Type B pancreatic cell (in vitro differentiated cells): ENCODE results near the gene DPYSL3. TPM values are rescaled to one million over a fixed set of nuclear protein-coding genes. Genes with fewer than 3 reads are reported as not detected.

Source experiments
- DNase-seq: peaks from one replicate; pipeline ENCODE4 v3.0.0; 2021; ENCODE audit warnings: mixed read lengths; ENCODE audit not compliant: unreplicated experiment; ENCODE audit errors: extremely low spot score
- H3K27ac Mint-ChIP-seq: 2 replicates; pipeline ENCODE4 v1.8.0; 2021; ENCODE audit warnings: mild to moderate bottlenecking, mixed read lengths
- H3K27me3 Mint-ChIP-seq: 2 replicates; pipeline ENCODE4 v1.8.0; 2021; ENCODE audit warnings: mixed read lengths
- H3K36me3 Mint-ChIP-seq: 2 replicates; pipeline ENCODE4 v1.8.0; 2021; ENCODE audit warnings: mixed read lengths
- H3K4me1 Mint-ChIP-seq: one replicate; pipeline ENCODE4 v1.8.0; 2021; ENCODE audit warnings: mixed read lengths; ENCODE audit not compliant: unreplicated experiment
- H3K4me3 Mint-ChIP-seq: 2 replicates; pipeline ENCODE4 v1.8.0; 2021; ENCODE audit warnings: mild to moderate bottlenecking, mixed read lengths
- H3K9me3 Mint-ChIP-seq: 2 replicates; pipeline ENCODE4 v1.8.0; 2021; ENCODE audit warnings: mixed read lengths
- total RNA-seq: library from RNA; stranded (reverse); gene quantifications from 2 replicates; pipeline ENCODE4 v1.2.1, GENCODE V29; 2021; ENCODE audit warnings: low replicate concordance
- TF ChIP-seq, protein P1 (sequence below): fragments of 200-600 bp; sonication (generic); conservative IDR thresholded peaks from 2 replicates; pipeline ENCODE4 v1.5.0; 2021; ENCODE audit warnings: antibody characterized with exemption, mild to moderate bottlenecking

Gene DPYSL3
- total RNA-seq, 1 donor from 2014 or later: 36.0 TPM

DNA sequence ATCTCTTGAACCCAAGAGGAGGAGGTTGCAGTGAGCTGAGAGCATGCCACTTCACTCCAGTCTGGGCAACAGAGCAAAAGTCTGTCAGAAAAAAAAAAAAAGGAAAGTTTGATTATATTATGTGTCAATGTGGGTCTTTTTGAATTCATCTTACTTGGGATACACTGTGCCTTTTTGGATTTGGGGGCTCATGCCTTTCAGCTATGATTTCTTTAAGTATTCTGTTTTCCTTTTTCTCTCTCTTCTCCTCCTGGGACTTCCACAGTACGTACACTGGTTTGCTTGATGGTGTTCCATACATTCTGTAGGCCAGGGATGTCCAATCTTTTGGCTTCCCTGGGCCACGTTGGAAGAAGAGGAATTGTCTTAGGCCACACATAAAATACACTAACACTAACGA lies 128.3 kb downstream of the DPYSL3 start:
- Mint-ChIP-seq H3K9me3 (no peaks in the 10 kb centered on the region), H3K4me3 (no peak overlapping the region), H3K27me3 (peaks cover 4% of the 10 kb centered on the region), H3K27ac (no peak overlapping the region), H3K36me3 (no peaks in the 10 kb centered on the region), H3K4me1 (peaks cover 6% of the 10 kb centered on the region)
- DNase-seq: no peak
- TF ChIP-seq, protein P1, sequence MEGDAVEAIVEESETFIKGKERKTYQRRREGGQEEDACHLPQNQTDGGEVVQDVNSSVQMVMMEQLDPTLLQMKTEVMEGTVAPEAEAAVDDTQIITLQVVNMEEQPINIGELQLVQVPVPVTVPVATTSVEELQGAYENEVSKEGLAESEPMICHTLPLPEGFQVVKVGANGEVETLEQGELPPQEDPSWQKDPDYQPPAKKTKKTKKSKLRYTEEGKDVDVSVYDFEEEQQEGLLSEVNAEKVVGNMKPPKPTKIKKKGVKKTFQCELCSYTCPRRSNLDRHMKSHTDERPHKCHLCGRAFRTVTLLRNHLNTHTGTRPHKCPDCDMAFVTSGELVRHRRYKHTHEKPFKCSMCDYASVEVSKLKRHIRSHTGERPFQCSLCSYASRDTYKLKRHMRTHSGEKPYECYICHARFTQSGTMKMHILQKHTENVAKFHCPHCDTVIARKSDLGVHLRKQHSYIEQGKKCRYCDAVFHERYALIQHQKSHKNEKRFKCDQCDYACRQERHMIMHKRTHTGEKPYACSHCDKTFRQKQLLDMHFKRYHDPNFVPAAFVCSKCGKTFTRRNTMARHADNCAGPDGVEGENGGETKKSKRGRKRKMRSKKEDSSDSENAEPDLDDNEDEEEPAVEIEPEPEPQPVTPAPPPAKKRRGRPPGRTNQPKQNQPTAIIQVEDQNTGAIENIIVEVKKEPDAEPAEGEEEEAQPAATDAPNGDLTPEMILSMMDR: no peak

GRCh38 chr5:147377682-147378081 lies 132.2 kb downstream of the DPYSL3 start:
- H3K4me1 Mint-ChIP-seq: peaks cover 2% of the 10 kb centered on the region
- no peak overlapping the region for H3K27ac Mint-ChIP-seq
- no peak overlapping the region for H3K4me3 Mint-ChIP-seq
- H3K27me3 Mint-ChIP-seq: no peaks in the 10 kb centered on the region
- DNase-seq: no peak
- H3K36me3 Mint-ChIP-seq: no peaks in the 10 kb centered on the region
- H3K9me3 Mint-ChIP-seq: no peaks in the 10 kb centered on the region
- TF ChIP-seq, protein P1: no peak

- Mint-ChIP-seq H3K4me3 (no peak overlapping the region), H3K27ac (no peak overlapping the region), H3K9me3 (no peaks in the 10 kb centered on the region), H3K27me3 (peaks cover 3% of the 10 kb centered on the region), H3K36me3 (no peaks in the 10 kb centered on the region), H3K4me1 (no peaks in the 10 kb centered on the region)
- TF ChIP-seq, protein P1: no peak
- DNase-seq: no peak
Measured at GRCh38 chr5:147375151-147375550, 134.7 kb downstream of the DPYSL3 start.

DNA sequence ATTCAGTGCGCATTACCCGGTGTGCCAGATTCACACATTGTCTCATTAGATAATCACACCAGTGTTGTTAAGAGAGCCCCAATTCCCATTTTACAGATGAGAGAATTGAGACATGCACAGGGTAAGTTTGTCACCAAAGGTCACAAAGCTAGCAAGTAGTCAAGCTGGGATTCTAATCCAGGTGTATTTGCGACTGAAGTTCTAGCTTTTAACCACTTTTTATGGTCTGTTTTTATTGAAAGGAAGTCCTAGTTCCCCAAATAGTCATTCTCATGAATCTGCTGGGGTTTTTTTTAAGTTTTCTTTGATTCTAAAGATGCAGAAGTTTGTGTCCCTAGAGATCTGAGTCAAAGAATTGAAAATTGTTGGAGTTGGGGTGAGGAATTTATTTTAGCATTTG lies 136.5 kb downstream of the DPYSL3 start:
- H3K27ac Mint-ChIP-seq: no peak overlapping the region
- TF ChIP-seq, protein P1: no peak
- H3K36me3 Mint-ChIP-seq: no peaks in the 10 kb centered on the region
- no peaks in the 10 kb centered on the region for H3K9me3 Mint-ChIP-seq
- H3K4me3 Mint-ChIP-seq: no peak overlapping the region
- DNase-seq: no peak
- no peaks in the 10 kb centered on the region for H3K4me1 Mint-ChIP-seq
- peaks cover 3% of the 10 kb centered on the region for H3K27me3 Mint-ChIP-seq

- Mint-ChIP-seq H3K27me3 (peaks cover 3% of the 10 kb centered on the region), H3K9me3 (no peaks in the 10 kb centered on the region), H3K4me1 (no peaks in the 10 kb centered on the region), H3K27ac (no peak overlapping the region), H3K4me3 (no peak overlapping the region), H3K36me3 (no peaks in the 10 kb centered on the region)
- DNase-seq: no peak
- TF ChIP-seq, protein P1: no peak
Measured at GRCh38 chr5:147372191-147372590, 137.7 kb downstream of the DPYSL3 start.

GRCh38 chr5:147371290-147371689 lies 138.6 kb downstream of the DPYSL3 start:
- TF ChIP-seq, protein P1: no peak
- H3K27me3 Mint-ChIP-seq: peaks cover 3% of the 10 kb centered on the region
- no peaks in the 10 kb centered on the region for H3K36me3 Mint-ChIP-seq
- H3K27ac Mint-ChIP-seq: no peak overlapping the region
- H3K4me3 Mint-ChIP-seq: no peak overlapping the region
- no peaks in the 10 kb centered on the region for H3K4me1 Mint-ChIP-seq
- H3K9me3 Mint-ChIP-seq: no peaks in the 10 kb centered on the region
- no peak for DNase-seq
